NB4 (cell line): Measurements from ENCODE around the gene GSTT4.
"Not testable (repeated sequence)": the region's sequence is repeated elsewhere in the genome, so short reads cannot be mapped to it uniquely, and the experiment has no call there.

Source experiments
- DNase-seq: peaks from one replicate; pipeline ENCODE4 v3.0.0; 2010; ENCODE audit warnings: low read depth
- H3K4me3 ChIP-seq: one replicate; pipeline ENCODE4 v1.5.1; 2011; ENCODE audit warnings: mild to moderate bottlenecking, low read depth, low read length, moderate library complexity

Gene GSTT4

GRCh38 chr22:23949764-23950163, 55.5 kb downstream of the GSTT4 start:
- not testable (repeated sequence) for H3K4me3 ChIP-seq, DNase-seq
